GM18505 (cell line): ENCODE data around the gene SPINK5.

ENCODE experiments used
- ATAC-seq: cut with Tn5 transposase; IDR thresholded peaks from one replicate; pipeline ENCODE4 v1.9.1; 2021; ENCODE audit not compliant: unreplicated experiment
- POLR2A ChIP-seq: IDR thresholded peaks from 4 replicates; pipeline ENCODE4 v1.6.1; 2011; ENCODE audit warnings: borderline replicate concordance; ENCODE audit not compliant: insufficient read depth, insufficient read length; ENCODE audit errors: extremely low read depth

Gene SPINK5

DNA sequence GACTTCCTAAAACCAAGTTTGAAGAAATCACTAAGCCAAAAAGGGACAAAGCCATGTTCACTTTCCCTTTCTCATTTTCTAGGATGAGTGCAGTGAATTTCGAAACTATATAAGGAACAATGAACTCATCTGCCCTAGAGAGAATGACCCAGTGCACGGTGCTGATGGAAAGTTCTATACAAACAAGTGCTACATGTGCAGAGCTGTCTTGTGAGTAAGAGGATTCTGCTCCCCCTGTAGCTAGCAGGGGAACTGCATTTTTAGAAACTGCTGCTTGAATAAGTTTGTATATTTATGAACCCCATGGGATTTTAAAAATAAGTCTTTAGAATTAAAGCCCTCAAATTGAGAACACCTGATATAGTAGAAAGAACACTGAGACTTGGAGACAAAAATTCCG is 61.9 kb downstream of the SPINK5 start:
- TF ChIP-seq POLR2A: no peak
- ATAC-seq: no peak

DNA sequence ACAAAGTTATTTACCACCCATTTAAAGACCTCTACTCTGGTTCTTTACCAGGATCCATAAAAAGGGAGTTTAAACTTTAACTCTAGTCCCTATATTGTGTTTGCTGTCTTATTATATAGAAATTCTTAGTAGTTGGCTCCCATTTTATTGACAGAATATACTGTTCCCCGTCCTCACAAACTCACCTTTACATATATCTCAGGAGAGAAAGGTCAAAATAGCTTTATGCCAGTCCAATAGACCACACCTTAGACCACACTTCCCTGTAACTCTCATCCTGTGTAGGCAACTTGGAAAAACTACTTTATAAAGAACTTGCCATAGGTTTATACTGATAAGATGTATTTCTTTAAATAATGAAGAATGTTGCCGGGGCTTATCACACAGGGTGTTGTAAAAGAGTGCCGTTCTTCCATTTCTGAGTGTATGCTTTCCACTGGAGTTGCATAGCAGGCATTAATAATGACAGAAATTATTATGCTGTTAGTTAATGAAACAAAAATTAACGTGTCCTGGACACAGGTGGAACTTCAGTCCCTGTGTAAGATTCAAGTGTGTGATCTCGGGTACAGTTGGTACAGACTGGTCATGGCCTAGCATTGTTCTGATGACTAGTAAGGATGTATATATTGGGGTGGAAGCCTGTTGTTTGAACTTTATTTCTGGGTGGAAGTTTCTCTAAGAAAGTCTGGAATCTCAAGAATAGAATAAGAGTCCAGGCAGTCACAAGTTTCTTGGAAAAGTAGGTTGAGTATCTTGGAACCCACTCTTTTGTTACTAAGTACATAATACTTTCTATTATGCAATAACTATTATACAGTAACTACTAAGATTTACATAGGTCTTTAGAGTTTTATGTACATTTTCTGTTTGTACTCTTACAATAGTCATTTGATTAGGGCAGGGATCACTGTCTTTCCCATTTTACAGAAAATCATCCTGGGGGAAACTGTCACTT is 71.6 kb downstream of the SPINK5 start:
- no peak for TF ChIP-seq POLR2A
- ATAC-seq: no peak

DNA sequence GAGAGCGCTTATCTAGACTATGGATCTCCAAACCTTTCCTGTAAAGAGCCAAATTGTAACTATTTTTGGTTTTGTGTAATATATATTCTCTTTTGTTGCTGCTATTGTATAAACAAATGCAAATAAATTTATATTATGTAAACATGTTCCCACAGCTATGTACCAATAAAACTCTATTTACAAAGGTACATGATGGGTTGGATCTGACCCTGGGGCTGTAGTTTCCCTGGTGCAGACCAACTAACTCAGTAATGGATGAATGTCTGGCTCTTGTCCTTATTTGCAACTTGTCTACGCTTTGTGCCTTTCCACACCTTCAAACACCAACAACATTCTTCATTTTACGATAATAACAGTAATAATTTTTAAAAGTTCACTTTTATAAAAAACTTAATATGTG is 77.1 kb downstream of the SPINK5 start:
- no peak for TF ChIP-seq POLR2A
- no peak for ATAC-seq

DNA sequence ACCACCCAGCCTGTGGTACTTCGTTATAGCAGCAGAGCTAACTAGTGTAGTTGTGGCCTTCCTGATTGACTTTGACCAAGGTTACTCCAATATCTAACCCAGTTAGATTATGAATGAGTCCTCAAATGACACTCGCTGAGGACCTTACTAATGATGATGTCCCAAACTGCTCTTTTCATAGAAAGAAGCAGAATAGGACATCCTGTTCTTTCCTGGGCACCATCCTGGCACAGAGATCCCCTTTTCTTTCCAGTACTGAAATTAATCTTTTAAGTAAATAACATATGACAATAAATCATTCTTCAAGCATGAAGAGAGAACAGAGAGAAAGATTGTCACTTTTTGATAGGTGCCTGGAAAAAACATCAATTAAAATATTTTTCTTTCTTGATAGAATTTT is 77.9 kb downstream of the SPINK5 start:
- TF ChIP-seq POLR2A: no peak
- ATAC-seq: no peak

DNA sequence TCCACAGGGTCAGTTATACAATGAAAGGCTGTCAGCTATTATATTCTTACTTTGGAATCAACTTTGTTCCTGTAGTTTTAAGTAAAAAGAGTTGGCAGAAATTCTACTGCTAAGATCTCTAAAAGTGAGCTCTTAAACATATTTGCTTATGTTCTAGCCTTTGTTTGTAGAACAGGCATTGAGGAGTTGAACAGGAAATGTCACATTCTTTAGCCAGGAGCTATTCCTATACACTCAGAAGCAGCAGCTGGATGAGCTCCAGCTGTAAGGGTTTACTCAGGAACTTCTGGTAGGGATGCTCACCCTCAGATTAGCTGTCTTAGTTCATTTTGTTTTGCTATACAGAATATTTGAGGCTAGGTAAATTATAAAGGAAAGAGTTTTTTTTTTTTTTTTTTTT is 82.1 kb downstream of the SPINK5 start:
- ATAC-seq: no peak
- no peak for TF ChIP-seq POLR2A

DNA sequence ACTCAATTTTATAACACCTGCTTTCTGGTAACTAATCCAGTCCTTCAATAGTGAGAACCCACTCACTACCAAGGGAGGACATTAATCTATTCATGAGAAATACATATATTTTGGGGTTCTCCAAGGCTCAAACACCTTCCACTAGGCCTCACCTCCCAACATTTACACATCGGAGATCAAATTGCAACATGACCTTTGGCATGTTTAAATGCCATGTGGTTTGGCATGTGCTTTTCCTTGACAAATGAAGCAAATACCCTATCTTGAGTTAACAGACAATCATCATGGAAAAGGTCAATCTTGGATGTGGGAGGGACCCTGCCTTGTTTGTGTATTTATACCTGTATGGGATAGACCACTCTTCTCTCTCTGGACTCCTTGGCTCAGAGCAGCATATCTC is 82.7 kb downstream of the SPINK5 start:
- TF ChIP-seq POLR2A: no peak
- ATAC-seq: no peak

DNA sequence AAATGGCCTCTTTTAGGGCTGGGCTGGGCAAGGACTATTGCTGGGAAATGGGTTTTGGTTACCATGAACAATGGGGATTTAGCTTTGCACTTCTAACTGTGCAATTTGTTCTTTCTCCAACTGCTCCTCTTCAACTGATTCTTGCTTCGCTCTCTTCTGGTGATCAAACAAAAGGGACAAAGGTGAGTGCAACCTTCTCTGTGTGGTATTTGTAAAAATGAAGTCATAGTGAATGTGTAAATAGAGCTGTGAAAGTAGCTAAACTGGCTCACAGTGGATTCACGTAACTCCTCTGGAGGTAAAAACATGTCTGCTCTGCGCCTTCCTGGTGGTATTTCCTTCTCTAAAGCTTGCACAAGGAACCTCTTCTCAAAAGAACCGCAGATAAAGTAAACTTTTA is 83.6 kb downstream of the SPINK5 start:
- no peak for TF ChIP-seq POLR2A
- no peak for ATAC-seq

DNA sequence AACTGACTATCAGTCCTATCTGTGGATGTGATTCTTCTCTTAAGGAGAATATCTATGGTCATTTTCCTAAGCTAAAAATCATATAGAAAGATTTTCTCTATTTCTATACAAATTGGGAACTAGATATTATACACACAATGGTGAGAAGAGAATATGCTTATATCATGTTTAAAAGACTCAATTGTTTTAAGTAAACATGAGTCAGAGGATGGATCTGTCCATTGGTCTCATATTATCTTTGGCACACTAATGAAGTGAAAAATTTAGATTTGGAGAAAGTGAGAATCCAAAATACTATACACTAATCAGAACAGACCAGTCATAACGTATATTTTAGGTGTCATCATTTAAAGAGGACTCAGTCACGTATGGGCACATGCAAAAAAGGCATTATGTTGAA is 88.1 kb downstream of the SPINK5 start:
- no peak for ATAC-seq
- no peak for TF ChIP-seq POLR2A

DNA sequence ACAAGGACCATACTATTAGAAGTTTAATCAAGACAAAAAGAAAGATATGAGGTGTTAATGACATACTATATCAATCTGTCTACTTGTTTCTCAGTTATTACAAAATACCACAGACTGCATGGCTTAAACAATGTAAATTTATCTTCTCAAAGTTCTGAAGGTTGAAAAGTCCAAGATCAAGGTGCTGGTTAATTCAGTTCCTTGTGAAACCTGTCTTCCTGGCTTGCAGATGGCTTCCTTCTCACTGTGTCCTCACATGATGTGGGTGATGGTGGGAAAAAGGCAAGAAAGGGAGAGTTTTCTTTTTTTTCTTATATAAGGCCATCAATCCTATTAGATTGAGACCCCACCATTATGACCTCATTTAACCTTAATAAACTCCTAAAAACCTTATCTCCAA is 89.0 kb downstream of the SPINK5 start:
- TF ChIP-seq POLR2A: no peak
- no peak for ATAC-seq

DNA sequence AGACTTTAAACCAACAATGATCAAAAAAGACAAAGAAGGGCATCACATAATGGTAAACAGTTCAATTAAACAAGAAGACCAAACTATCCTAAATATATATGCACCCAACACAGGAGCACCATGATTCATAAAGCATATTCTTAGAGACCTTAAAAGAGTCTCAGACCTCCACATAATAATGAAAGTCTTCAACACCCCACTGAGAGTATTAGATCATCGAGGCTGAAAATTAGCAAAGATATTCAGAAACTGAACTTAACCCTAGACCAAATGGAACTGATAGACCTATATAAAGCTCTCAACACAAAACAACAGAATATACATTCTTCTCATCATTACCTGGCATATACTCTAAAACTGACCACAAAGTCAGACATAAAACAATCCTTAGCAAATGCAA is 92.8 kb downstream of the SPINK5 start:
- TF ChIP-seq POLR2A: no peak
- no peak for ATAC-seq

DNA sequence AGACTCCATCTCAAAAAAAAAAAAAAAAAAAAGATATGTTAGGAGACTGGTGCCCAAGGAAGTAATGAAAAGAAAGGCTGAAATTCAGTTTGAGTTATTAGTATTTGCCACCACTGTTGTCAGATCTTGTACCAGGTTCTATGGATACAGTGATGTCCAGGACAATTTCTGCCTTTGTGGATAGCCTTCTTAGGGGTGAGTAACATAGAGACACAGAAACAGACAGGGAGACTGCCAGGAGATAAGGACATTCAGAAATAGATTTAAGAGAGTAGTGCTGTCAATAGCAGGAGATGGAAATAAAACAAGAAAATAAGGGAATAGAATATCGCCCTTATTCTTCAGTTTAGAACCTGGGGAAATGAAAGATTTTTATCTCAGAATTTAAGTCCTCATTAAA is 98.3 kb downstream of the SPINK5 start:
- TF ChIP-seq POLR2A: no peak
- no peak for ATAC-seq

DNA sequence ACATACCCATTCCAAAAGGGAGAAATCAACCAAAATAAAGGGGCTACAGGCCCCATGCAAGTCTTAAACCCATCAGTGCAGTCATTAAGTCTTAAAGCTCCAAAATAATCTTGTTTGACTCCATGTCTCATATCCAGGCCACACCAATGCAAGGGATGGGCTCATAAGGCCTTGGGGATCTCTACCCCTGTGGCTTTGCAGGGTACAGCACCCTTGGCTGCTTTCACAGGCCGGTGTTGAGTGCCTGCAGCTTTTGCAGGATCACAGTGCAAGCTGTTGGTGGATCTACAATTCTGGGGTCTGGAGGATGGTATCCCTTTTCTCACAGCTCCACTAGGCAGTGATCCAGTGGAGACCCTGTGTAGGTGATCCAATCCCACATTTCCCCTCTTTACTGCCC is 99.6 kb downstream of the SPINK5 start:
- ATAC-seq: no peak
- TF ChIP-seq POLR2A: no peak

DNA sequence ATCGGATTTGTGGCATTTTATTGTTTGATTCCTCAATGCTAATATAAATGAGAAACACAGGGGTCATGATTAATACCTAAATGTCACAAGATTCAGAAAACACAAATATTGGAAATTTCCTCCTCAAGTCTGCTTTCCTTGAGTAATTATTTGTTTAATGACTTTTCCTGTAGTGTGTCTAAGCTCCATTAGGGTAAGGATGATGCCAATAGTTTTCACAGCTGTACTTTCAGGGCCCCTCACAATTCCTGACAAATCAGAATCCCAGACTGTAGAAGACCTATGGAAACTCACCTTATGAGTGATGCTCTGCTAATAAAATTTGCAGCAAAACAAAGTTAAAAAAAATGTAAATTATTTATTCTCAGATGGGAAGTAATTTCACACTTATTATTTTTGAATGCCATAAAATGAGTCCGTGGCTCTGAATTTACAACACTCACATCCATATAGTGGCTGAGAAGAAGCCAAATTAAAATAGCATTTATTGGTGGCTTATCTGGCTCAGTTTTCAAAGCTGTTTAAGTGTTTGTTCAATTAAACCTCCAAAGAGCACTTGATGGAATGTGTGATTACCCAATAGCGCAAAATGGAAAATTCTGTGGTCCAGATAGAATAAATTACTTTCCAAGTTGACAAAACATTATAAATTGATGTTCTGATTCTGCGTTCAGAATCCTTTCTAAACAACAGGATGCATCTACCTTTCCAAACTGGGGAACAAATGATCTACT is 102.9 kb downstream of the SPINK5 start:
- TF ChIP-seq POLR2A: no peak
- no peak for ATAC-seq

DNA sequence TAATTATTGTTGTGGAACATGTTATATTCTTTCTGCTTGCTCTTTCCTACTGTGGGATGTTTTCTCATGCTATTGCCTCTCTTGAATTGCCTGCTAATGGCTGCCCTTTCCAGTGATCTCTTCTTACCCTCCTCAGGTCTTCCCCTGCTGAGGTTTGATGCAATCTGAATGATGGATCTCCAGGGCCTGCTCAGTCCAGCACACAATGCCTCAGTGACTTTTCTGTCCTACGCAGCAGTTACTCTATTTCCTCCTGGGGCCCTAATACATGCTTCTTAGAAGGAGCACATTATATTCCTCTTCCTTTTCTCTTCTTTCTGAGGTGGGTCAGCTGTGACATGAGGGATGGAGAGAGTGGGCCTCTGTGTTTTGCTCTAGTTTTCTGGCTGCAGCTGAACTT is 104.5 kb downstream of the SPINK5 start, which contains the start of gene SPINK14:
SPINK14 (plus strand) TSS at position 301 of the 400 bp plus-strand sequence. CDS start 1,187 bp downstream, outside the sequence.
- ATAC-seq: no peak

More for the DNA sequence above, 104.5 kb downstream of the SPINK5 start, which contains the start of gene SPINK14:
- TF ChIP-seq POLR2A: no peak
